Body of pancreas (tissue), 4 donors: ENCODE results near the gene RNPEPL1. TPM values are rescaled to one million over a fixed set of nuclear protein-coding genes. Genes with fewer than 3 reads are reported as not detected.
"Not testable (repeated sequence)": the region's sequence is repeated elsewhere in the genome, so short reads cannot be mapped to it uniquely, and the experiment has no call there.

Source experiments
- ATAC-seq: fragments of 150-250 bp; one replicate; pipeline ENCODE4 v1.9.1; 2016
- DNase-seq, 4 donors: peaks; one replicate each; pipeline ENCODE4 v3.0.0-alpha.2; 2019
- H3K27ac ChIP-seq, 4 donors: fragments of 200-600 bp; sonication (generic); 1 replicate in 3 of 4; 2 replicates in 1 of 4; pipeline versions ENCODE4 v1.5.1 to v1.6.1; 2016 to 2019; ENCODE audit warnings: mild to moderate bottlenecking in 1 of 4, mixed read lengths in 1 of 4, moderate library complexity in 1 of 4
- H3K27me3 ChIP-seq, 2 donors: fragments of 200-600 bp; sonication (generic); one replicate each; pipeline ENCODE4 v1.6.0; 2016; ENCODE audit warnings: mild to moderate bottlenecking in 1 of 2
- H3K36me3 ChIP-seq, 2 donors: fragments of 200-600 bp; sonication (generic); replicated peaks in 1 of 2; 2 replicates each; pipeline ENCODE4 v1.5.1; 2016; ENCODE audit warnings: low read depth in 2 of 2; ENCODE audit not compliant: insufficient read depth in 1 of 2
- H3K4me1 ChIP-seq: fragments of 200-600 bp; sonication (generic); one replicate; pipeline ENCODE4 v1.6.0; 2016
- H3K4me3 ChIP-seq, 2 donors: fragments of 200-600 bp; sonication (generic); 1 replicate in 1 of 2; 2 replicates in 1 of 2; pipeline ENCODE4 v1.5.1; 2016 to 2019
- H3K9me3 ChIP-seq, 3 donors: fragments of 200-600 bp; sonication (generic); 1 replicate in 2 of 3; 2 replicates in 1 of 3; pipeline ENCODE4 v1.5.1; 2016
- CTCF ChIP-seq, 7 experiments: fragments of 450-650 bp in 4 of 7; fragments of 200-600 bp in 3 of 7; sonication (generic) in 3 of 7; IDR thresholded peaks; one replicate each; pipeline ENCODE4 v1.5.1; 2016 to 2019; ENCODE audit warnings: antibody characterized with exemption in 7 of 7
- POLR2A ChIP-seq, 3 donors: fragments of 450-650 bp; IDR thresholded peaks; one replicate each; pipeline ENCODE4 v1.6.1; 2016; ENCODE audit warnings: antibody characterized with exemption in 3 of 3, mild to moderate bottlenecking in 2 of 3
- WGBS, 2 donors: methylation state at CpG; one replicate each; pipeline ENCODE4 v1.1.5; 2017; 5-methylcytosine and 5-hydroxymethylcytosine counted together
- intact Hi-C: fragments of 100-400 bp; cut with DNase I; formaldehyde crosslinking; loops from one replicate; pipeline ENCODE4 v1.15.1; 2023
- total RNA-seq, 2 donors: library from RNA; depleted of rRNA; stranded (reverse); fragments of >200 nt; gene quantifications; one replicate each; pipeline ENCODE4 v1.1.0, GENCODE V29; 2016

The RNPEPL1 gene
- total RNA-seq, 2 donors from 2014 or later, result 63.3 to 162 TPM

GRCh38 chr2:240532031-240532775 lies 36.1 kb upstream of the RNPEPL1 start:
- H3K27ac ChIP-seq, result no peak overlapping the region
- H3K4me3 ChIP-seq, result no peak overlapping the region
- H3K27me3 ChIP-seq, result no peaks in the 10 kb centered on the region
- no peak for ATAC-seq
- no peak for TF ChIP-seq CTCF (IDR thresholded peaks at IDR 0.05)
- TF ChIP-seq POLR2A (IDR thresholded peaks at IDR 0.05), result no peak
- H3K36me3 ChIP-seq, result no peaks in the 10 kb centered on the region
- DNase-seq, result no peak
- H3K4me1 ChIP-seq, result no peaks in the 10 kb centered on the region
- 93% methylated on average over 1 of the region's 1 CpG for WGBS, 2 donors
- intact Hi-C loops, result no loop called here
- H3K9me3 ChIP-seq, result peaks cover 0 to 13% (median 0%) of the 10 kb centered on the region in 3 donors

- ATAC-seq (no peak), DNase-seq (no peak)
- no peak overlapping the region for H3K4me3 ChIP-seq
- no peaks in the 10 kb centered on the region for H3K27me3 ChIP-seq
- WGBS, 2 donors, result 93 to 97% methylated on average over 21 to 30 of the region's 43 CpGs
- TF ChIP-seq CTCF (IDR thresholded peaks at IDR 0.05) (no peak), POLR2A (IDR thresholded peaks at IDR 0.05) (no peak)
- no peaks in the 10 kb centered on the region for H3K4me1 ChIP-seq
- H3K36me3 ChIP-seq, result no peaks in the 10 kb centered on the region
- intact Hi-C loops, result no loop called here
- no peaks in the 10 kb centered on the region for H3K9me3 ChIP-seq
- no peak overlapping the region for H3K27ac ChIP-seq
Observed at GRCh38 chr2:240538031-240538780, 30.1 kb upstream of the RNPEPL1 start.

- WGBS, 2 donors, result 96 to 97% methylated on average over 17 of the region's 17 CpGs
- DNase-seq, H3K4me3 ChIP-seq, H3K9me3 ChIP-seq, H3K27ac ChIP-seq, H3K4me1 ChIP-seq, ATAC-seq, H3K36me3 ChIP-seq, H3K27me3 ChIP-seq, intact Hi-C loops: not testable (repeated sequence)
Observed at GRCh38 chr2:240539101-240539500, 29.2 kb upstream of the RNPEPL1 start.

- H3K9me3 ChIP-seq, result no peaks in the 10 kb centered on the region
- ATAC-seq, result no peak
- H3K27me3 ChIP-seq, result no peaks in the 10 kb centered on the region
- DNase-seq, result no peak
- no peak overlapping the region for H3K27ac ChIP-seq
- H3K4me1 ChIP-seq, result no peaks in the 10 kb centered on the region
- no peak for TF ChIP-seq POLR2A (IDR thresholded peaks at IDR 0.05)
- no peak for TF ChIP-seq CTCF (IDR thresholded peaks at IDR 0.05)
- no peaks in the 10 kb centered on the region for H3K36me3 ChIP-seq
- intact Hi-C loops, result no loop called here
- no peak overlapping the region for H3K4me3 ChIP-seq
Observed at GRCh38 chr2:240539906-240540305, 28.4 kb upstream of the RNPEPL1 start.

GRCh38 chr2:240551288-240551687 lies 17.0 kb upstream of the RNPEPL1 start:
- no peaks in the 10 kb centered on the region for H3K36me3 ChIP-seq
- H3K4me3 ChIP-seq, result no peak overlapping the region
- ATAC-seq (peak; percentile 90), DNase-seq (peak; percentile 49 to 77 (median 59))
- H3K27ac ChIP-seq, result peak overlapping the region in 3 of 4 donors; percentile 33 to 82 (median 73)
- no peaks in the 10 kb centered on the region for H3K9me3 ChIP-seq
- intact Hi-C loops, result no loop called here
- no peak for TF ChIP-seq CTCF (IDR thresholded peaks at IDR 0.05)
- TF ChIP-seq POLR2A (IDR thresholded peaks at IDR 0.05), result peak in 2 of 3 donors; percentile 13 to 27
- peaks cover 18% of the 10 kb centered on the region for H3K4me1 ChIP-seq
- H3K27me3 ChIP-seq, result no peaks in the 10 kb centered on the region
- WGBS, 2 donors, result 40 to 44% methylated on average over 4 of the region's 4 CpGs
